KBM-7 (cell line): Measurements from ENCODE around the gene TAMM41.
"Not testable (repeated sequence)": the region's sequence is repeated elsewhere in the genome, so short reads cannot be mapped to it uniquely, and the experiment has no call there.

Experiments used
- DNase-seq: peaks from one replicate; pipeline ENCODE4 v3.0.0-alpha.2; 2015
- in situ Hi-C: fragments of 300-500 bp; cut with MboI; formaldehyde crosslinking; loops from 2 replicates; pipeline ENCODE4 v1.14.3; 2020; ENCODE audit warnings: low sequenced_read_pairs, low pct_unique_long_range_greater_than_20kb, mixed read lengths

TAMM41 gene

DNA sequence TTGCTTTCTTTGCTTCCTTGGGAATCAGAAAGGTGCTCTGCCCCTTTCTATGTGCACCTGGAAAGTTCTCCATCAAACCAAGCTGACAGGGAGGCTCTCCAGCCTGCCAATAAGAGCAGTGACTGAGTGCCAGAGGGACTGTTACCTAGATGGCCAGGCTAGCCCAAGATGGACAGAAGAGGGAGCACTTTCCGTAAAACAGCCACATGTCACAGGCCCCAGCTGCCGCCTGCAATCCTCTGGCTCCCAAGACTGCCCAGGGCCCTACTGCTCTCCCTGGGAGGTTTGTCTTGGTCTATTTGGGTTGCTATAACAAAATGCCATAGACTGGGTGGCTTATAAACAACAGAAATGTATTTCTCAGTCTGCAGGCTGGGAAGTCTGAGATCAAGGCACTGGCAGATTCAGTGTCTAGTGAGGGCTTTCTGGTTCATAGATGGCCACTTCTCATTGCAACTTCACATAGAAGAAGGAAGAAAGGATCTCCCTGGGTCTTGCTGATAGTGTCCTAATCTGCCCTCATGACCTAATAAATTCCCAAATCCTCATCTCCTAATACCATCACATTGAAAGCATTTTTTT lies 72.3 kb downstream of the TAMM41 start:
- peak; percentile 35 for DNase-seq
- in situ Hi-C loops: no loop called here

DNA sequence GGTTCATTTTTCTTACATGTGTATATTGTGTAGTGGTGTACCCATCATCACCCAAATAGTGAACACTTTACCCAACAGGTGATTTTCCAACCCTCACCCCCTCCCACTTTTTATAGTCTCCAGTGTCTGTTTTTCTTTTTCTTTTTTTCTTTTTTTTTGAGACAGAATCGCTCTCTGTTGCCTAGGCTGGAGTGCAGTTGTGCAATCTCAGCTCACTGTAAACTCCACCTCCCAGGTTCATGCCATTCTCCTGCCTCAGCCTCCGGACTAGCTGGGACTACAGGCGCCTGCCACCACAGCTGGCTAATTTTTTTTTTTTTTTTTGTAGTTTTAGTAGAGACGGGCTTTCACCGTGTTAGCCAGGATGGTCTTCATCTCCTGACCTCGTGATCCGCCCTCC lies 74.8 kb downstream of the TAMM41 start:
- in situ Hi-C loops: not testable (repeated sequence)

DNA sequence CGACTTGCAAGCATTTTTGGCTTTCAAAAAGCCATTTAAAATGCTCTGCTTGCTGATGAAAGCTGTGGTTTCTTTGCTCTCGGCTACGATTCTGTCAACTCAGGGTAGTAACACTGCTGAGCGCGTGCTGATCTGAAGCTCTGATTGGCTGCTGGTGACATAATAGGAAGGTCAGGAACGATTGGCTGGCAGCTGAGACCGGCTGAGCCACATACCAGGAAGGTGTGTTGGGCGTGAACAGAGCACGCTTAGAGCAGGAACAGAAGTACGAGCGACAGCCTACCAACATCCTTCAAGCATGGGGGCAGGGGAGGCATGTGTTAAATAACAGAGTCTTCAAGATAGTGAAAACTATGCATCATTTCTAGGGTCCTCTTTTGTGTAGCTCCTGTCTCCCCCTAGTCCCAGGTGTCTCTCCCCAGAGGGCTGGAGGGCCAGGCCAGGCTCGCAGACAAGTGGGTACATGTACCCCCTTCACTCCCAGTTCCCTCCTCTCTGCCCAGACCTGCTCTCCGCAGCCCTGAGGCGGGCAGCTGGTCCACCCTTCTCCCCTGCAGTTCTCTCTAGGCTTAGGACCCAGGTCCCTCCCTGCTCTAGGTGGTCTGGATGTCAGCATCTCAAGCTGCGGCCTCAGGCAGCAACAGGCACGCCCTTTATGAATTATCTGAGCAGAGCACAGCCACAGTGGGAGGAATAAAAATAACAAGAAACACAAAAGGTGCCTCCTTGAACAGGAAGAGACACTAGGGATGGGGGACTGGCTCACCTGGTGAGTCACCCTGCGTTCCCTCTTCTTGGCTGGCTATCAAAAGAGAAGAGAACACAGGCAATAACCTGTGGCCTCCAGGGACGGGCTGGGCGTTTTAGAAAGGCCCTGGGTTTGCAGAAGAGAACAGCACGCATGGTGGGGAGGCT lies 76.0 kb downstream of the TAMM41 start:
- DNase-seq: peak; percentile 58
- in situ Hi-C loops: no loop called here

More for the DNA sequence above, 74.8 kb downstream of the TAMM41 start:
- not testable (repeated sequence) for DNase-seq

DNA sequence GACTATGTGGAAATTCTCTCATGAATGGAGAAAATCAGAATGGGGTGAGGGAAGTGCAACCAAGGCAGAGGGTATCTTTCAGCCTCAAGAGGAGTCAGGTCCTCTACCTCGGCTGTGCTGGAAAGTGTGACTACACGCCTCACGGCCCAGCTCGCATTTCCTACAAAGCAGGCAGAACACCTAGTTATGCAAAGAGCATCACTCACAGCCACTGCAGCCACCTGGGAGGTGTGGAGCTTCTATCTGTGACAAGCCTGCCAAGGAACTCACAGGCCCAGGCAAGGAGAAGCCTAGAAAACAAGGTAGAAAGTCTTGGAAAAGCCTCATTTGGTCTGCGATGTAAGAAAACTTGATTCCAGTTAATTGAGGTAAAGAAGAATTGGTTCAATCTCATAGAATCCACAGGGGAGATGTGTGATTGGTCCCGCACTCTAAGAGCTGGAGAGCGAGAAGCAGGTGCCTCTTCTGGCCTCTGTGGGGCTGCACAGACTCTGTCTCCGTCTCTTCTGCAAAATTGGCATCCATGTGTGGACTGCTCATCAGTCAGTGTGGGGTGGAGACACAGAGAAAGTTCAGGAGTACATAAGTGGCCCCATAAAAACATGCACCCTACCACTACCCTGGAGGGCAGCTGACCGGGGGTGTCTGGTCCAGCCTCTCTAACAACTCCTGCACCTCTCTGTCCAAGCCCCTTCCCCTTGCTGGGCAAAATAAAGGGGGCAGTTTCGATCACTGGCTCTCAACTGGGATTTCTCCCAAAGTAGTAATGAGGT lies 76.8 kb downstream of the TAMM41 start:
- in situ Hi-C loops: no loop called here
- DNase-seq: no peak

DNA sequence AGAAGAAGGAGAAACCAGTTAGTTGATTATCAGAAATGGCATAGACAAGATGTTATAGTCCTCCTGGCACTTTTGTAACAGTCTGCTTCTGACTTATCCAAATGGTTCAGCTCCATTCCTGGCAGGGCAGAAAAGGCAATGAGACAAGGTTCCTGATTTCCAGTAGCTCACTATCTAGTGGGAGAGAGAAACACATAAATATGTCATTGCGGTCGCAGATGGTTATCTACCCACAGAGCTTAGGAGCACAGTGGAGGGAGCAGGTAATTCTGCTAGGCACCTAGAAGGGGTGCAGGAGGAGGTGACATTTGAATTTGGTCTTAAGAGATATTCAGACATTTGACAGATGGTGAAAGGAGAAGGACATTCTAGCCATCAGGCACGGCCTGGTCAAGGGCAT lies 78.1 kb downstream of the TAMM41 start:
- in situ Hi-C loops: no loop called here
- DNase-seq: no peak

DNA sequence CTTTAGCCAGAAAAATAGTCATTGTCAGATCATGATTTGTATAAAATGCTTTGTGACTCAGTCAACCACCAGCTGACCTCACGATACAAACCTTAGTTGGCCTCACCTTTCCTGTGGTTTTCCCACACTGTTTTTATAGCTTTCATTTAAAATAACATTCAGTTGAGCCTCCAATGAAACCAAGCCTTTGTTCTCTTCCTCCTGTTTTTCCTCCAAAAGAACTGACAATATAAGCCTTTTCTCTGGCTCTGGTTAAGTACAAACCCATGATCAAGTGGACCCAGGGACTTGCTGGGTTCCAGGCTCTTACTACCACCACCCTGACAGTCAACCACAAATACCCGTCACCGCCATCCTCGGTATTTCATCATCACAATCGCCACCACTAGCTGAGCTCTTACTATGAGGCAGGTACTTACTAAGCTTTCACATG lies 81.7 kb downstream of the TAMM41 start:
- DNase-seq: no peak
- in situ Hi-C loops: no loop called here

DNA sequence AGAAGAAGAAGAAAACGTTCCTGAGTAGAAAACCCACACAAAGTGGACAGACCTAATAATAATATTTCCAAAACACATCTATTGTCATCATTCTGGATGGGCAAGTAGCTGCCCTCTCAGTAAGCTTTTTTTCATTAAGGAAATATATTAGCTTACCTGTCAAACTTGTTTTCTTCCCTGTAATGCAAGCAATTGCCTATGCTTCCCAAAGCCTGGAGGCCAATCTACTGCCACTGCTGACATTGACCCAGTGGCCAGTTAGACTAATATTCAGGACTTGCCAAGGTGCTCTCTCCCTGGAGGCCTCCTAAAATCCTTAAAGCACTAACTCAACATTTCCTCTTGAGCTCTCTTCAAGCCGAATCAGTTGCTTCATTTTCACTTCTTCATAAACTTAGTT lies 86.7 kb downstream of the TAMM41 start:
- in situ Hi-C loops: no loop called here

DNA sequence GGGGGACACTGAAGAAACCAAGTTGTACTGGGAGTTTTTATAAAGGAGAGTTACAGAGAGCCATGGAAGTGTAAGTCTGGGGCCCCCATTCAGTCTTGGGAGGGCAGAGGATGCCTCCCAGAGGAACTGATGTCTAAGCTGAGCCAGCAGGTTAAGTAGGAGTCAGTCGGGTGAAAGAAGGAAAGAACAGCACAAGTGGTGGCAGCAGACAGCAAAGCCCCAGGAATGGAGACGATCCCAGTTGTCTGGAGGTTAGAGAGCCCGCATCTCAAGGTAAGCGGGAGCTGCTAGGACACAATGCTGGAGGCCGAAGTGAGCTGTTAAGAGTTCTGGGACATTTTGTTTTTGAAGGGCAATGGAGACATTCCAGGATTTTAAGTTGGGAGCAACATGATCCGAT lies 88.8 kb downstream of the TAMM41 start:
- DNase-seq: no peak
- in situ Hi-C loops: no loop called here

More for the DNA sequence above, 86.7 kb downstream of the TAMM41 start:
- DNase-seq: no peak

DNA sequence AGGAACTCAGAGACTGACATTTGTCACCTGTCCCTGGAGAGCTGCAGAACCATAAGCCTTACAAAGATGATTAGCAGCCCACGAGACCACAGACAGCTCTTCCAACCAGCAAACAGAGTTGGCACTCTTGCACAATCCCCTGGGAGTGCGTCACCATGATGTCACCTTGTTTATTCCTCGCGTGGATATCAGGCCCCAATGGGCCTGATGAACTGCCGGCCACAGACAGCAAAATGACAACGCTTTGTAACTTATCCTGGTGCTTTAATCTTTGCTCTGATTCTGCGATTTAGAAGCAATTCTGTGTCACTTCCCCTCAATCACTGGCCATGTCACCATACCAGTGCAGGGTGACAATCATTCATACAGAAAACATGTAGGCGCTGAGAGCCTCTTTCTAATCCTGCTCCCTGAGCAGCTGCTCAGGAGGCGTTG lies 89.2 kb downstream of the TAMM41 start:
- peak; percentile 32 for DNase-seq
- in situ Hi-C loops: no loop called here

DNA sequence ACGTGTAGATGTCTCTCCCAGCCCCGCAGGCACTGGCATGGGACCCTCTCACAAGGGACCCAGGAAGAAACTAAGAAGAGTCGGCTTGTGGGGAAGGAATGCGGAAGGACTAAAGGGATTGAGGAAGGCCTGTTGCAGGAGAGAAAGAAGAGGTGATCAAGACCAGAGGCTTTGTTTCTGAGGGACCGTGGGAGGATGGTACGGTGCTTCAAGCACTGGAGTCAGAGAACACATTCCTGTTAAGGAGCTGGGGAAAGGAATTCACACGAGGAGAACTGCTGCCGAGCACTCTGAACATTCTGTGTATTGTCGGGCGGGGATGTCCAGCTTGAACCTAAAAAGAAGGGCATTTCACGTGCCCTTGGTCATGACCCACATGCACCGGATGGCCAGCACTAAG lies 91.4 kb downstream of the TAMM41 start:
- in situ Hi-C loops: no loop called here
- no peak for DNase-seq

DNA sequence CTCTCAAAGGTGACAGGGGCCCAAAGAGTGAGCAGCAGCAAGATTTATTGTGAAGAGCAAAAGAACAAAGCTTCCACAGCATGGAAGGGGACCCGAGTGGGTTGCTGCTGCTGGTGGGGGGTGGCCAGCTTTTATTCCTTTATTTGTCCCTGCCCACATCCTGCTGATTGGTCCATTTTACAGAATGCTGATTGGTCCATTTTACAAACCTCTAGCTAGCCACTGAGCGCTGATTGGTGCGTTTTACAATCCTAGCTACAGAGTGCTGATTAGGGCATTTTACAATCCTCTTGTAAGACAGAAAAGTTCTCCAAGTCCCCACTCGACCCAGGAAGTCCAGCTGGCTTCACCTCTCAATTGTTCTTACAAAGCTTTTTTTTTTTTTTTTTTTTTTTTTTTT lies 94.4 kb downstream of the TAMM41 start:
- in situ Hi-C loops, DNase-seq: not testable (repeated sequence)

DNA sequence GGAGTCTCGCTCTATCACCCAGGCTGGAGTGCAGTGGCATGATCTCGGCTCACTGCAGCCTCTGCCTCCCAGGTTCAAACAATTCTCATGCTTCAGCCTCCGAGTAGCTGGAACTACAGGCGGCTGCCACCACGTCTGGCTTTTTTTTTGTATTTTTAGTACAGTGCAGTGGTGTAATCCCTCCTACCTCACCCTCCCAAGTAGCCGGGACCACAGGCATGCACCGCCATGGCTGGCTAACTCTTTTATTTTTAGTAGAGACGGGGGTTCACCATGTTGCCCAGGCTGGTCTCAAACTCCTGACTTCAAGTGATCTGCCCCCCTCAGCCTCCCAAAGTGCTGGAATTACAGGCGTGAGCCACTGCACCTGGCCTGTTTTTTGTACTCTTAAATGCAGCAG lies 98.4 kb downstream of the TAMM41 start:
- in situ Hi-C loops, DNase-seq: not testable (repeated sequence)
